Measurements from ENCODE around the gene HNRNPA3.

The HNRNPA3 gene

DNA sequence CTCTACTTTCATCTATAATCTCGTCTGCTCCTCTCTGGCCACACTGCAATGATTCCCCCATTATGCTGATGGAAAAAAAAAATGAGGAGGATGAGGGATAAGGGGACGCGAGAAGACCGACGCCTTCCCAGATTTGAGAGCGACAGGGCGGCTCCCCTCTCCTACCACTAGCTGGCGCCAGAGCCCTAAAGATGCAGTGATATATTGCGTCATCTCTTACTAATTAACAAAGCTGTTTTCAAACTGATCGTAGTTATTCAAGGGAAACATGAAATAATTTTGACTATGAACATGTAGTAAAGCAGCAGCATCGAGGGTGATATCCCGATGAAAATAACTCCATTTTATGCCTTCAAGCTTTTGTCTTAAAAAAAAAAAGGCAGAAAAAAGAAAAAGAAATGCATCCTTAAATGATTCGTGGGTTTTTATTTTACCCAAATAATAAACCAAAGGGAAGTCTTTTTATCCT lies 48.0 kb upstream of the HNRNPA3 start (continued):
- TF ChIP-seq, protein P1, sequence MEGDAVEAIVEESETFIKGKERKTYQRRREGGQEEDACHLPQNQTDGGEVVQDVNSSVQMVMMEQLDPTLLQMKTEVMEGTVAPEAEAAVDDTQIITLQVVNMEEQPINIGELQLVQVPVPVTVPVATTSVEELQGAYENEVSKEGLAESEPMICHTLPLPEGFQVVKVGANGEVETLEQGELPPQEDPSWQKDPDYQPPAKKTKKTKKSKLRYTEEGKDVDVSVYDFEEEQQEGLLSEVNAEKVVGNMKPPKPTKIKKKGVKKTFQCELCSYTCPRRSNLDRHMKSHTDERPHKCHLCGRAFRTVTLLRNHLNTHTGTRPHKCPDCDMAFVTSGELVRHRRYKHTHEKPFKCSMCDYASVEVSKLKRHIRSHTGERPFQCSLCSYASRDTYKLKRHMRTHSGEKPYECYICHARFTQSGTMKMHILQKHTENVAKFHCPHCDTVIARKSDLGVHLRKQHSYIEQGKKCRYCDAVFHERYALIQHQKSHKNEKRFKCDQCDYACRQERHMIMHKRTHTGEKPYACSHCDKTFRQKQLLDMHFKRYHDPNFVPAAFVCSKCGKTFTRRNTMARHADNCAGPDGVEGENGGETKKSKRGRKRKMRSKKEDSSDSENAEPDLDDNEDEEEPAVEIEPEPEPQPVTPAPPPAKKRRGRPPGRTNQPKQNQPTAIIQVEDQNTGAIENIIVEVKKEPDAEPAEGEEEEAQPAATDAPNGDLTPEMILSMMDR (tag by site-specific recombination; IDR thresholded peaks at IDR 0.05): peak; percentile 96
- TF ChIP-seq ZNF354C (tag by site-specific recombination; IDR thresholded peaks at IDR 0.05; ENCODE audit: borderline replicate concordance, low read depth) (no peak), ZNF366 (tag by site-specific recombination; conservative IDR thresholded peaks at IDR 0.05) (0 out of 2 replicates have a peak, but pooled peaks have one; percentile 45), ZNF175 (tag by site-specific recombination; IDR thresholded peaks at IDR 0.05) (no peak), ZNF16 (tag by site-specific recombination; IDR thresholded peaks at IDR 0.05; ENCODE audit: low read depth) (no peak), MEIS1 (CRISPR knock-in tag; IDR thresholded peaks at IDR 0.05; ENCODE audit: borderline replicate concordance) (no peak), GLI4 (tag by site-specific recombination; IDR thresholded peaks at IDR 0.05) (no peak)

DNA sequence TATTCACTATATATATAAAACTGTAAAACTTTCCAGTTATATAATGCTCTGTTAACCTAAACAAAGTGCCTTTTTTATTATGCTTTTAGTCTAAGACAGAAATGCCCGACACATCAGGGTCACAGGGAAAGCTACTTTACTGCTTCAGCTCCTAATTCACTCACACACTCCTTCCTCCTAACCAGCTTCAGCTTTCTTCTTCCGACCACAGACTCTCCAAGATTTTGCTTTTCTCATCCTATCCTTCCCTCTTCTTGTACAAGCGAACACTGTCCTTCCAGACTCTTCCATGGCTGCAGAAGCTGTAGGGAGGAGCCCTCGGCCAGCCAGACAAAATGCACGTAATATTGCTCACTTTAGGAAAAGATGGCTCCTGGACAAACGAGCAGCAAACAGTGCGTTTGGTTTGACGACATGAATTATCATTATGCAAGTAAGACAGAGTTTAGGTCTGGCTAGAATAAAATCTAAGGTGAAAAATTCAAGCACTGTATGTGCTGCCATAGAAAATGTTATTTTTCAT lies 47.5 kb upstream of the HNRNPA3 start:
- TF ChIP-seq ZFP69B (tag by site-specific recombination; IDR thresholded peaks at IDR 0.05) (no peak), ZNF660 (tag by site-specific recombination; IDR thresholded peaks at IDR 0.05) (no peak), FEZF1 (tag by site-specific recombination; IDR thresholded peaks at IDR 0.05) (peak; percentile 84), ZIC2 (tag by site-specific recombination; IDR thresholded peaks at IDR 0.05) (no peak), ZNF175 (tag by site-specific recombination; IDR thresholded peaks at IDR 0.05) (no peak), ZBTB48 (tag by site-specific recombination; IDR thresholded peaks at IDR 0.05) (no peak), PRDM1 (tag by site-specific recombination; IDR thresholded peaks at IDR 0.05) (peak; percentile 74), ZNF302 (tag by site-specific recombination; IDR thresholded peaks at IDR 0.05; ENCODE audit: low read depth) (no peak), ZNF24 (tag by site-specific recombination; IDR thresholded peaks at IDR 0.05) (no peak), ZNF335 (tag by site-specific recombination; conservative IDR thresholded peaks at IDR 0.05) (peak; percentile 31; the same call in 1 of the 2 replicates), PRDM10 (tag by site-specific recombination; IDR thresholded peaks at IDR 0.05) (peak; percentile 44; the same call in 1 of the 2 replicates), ZNF747 (tag by site-specific recombination; IDR thresholded peaks at IDR 0.05) (no peak), ZSCAN30 (tag by site-specific recombination; IDR thresholded peaks at IDR 0.05) (peak; percentile 64; the same call in 1 of the 2 replicates), KLF17 (tag by site-specific recombination; IDR thresholded peaks at IDR 0.05) (no peak)
- ChIA-PET CTCF (interaction anchor here (0.6 to 4.4 kb wide), 66 partner anchors 9 to 1566 kb away, joined by 3 to 115 read pairs (median 6); partner anchors contain the start of genes HNRNPA3 and NFE2L2), POLR2A (interaction anchor here (0.7 to 1.9 kb wide), 6 partner anchors 30 to 100 kb away, joined by 3 to 9 read pairs (median 4); partner anchors contain the start of gene NFE2L2)
- Histone ChIP-seq H3K27ac (ENCODE audit: extremely low read depth, low read depth, low read length) (peak overlapping the region; percentile 26; the same call in 1 of the 2 replicates), H3K9me3 (ENCODE audit: control insufficient read depth, insufficient read depth, low read depth, low read length) (no peaks in the 10 kb centered on the region), H3K4me1 (ENCODE audit: control insufficient read depth, insufficient read depth, low read length) (peaks cover 9% of the 10 kb centered on the region), H3K4me3 (ENCODE audit: low read depth, low read length) (peak overlapping the region; percentile 6), H3K36me3 (ENCODE audit: control insufficient read depth in 2 of 2, insufficient read depth in 1 of 2, low read length in 2 of 2) (no peaks in the 10 kb centered on the region)
